Effector memory CD8-positive, alpha-beta T cell (primary cell): Measurements from ENCODE around the gene BCO1.

Experiments
- ATAC-seq: fragments of 150-1000 bp; cut with Tn5 transposase; replicated peaks from 2 replicates; pipeline ENCODE4 v1.10.0; 2021; ENCODE audit warnings: mild to moderate bottlenecking, moderate library complexity
- DNase-seq, 3 experiments: peaks; one replicate each; pipeline ENCODE4 v3.0.0; 2021
- H3K27ac Mint-ChIP-seq, 2 donors: one replicate each; pipeline ENCODE4 v1.8.0; 2022; ENCODE audit warnings: mild to moderate bottlenecking in 2 of 2, mixed read lengths in 2 of 2, moderate library complexity in 2 of 2
- H3K27me3 Mint-ChIP-seq, 2 donors: one replicate each; pipeline ENCODE4 v1.8.0; 2022; ENCODE audit warnings: mixed read lengths in 2 of 2
- H3K36me3 Mint-ChIP-seq: one replicate; pipeline ENCODE4 v1.8.0; 2022; ENCODE audit warnings: mild to moderate bottlenecking, moderate library complexity, mixed read lengths; ENCODE audit not compliant: insufficient read depth
- H3K4me1 Mint-ChIP-seq, 2 donors: one replicate each; pipeline ENCODE4 v1.8.0; 2022; ENCODE audit warnings: low read depth in 2 of 2, mixed read lengths in 2 of 2
- H3K4me3 Mint-ChIP-seq, 2 donors: one replicate each; pipeline ENCODE4 v1.8.0; 2022; ENCODE audit warnings: mild to moderate bottlenecking in 2 of 2, mixed read lengths in 2 of 2, moderate library complexity in 2 of 2
- H3K9me3 Mint-ChIP-seq, 2 donors: one replicate each; pipeline ENCODE4 v1.8.0; 2022; ENCODE audit warnings: mixed read lengths in 2 of 2

The BCO1 gene

DNA sequence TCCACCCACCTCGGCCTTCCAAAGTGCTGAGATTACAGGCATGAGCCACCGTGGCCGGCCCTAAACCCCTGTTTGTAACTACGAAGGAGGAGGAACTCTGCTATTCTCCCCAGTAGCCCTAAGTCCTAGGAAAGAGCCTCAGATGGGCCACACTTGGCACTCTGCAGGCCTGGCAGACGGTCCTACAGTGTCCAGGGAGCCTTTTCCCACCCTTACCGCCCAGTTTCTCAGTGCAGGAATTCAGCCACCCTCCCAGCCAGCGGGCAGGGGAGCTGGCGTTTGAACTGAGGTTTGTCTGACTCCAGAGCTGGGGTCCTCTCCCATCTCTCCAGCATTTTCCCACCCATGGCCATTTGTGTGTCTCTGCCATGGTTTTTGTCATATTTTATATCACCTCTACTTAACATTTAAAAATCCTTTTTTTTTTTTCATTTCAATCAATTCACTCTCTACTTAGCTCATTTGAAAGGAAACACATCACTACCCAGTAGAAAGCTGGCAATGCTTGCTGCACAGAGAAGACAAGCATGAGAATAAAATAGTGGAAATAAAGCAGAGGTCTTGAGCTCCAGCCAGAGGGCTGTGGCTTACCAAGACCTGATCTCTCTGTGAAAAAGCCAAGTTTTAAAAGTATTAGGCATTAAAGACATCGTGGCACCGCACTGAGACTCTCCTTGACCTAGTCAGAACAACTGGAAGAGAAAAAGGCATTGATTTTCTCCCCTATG is 34.9 kb downstream of the BCO1 start:
- peak overlapping the region in 1 of 2 donors; percentile 58 for H3K27ac Mint-ChIP-seq
- ATAC-seq (no peak), DNase-seq (no peak)
- no peaks in the 10 kb centered on the region for H3K36me3 Mint-ChIP-seq
- no peaks in the 10 kb centered on the region for H3K9me3 Mint-ChIP-seq
- H3K4me1 Mint-ChIP-seq = no peaks in the 10 kb centered on the region
- H3K27me3 Mint-ChIP-seq = peaks cover 26 to 44% of the 10 kb centered on the region in 2 donors
- H3K4me3 Mint-ChIP-seq = no peak overlapping the region

DNA sequence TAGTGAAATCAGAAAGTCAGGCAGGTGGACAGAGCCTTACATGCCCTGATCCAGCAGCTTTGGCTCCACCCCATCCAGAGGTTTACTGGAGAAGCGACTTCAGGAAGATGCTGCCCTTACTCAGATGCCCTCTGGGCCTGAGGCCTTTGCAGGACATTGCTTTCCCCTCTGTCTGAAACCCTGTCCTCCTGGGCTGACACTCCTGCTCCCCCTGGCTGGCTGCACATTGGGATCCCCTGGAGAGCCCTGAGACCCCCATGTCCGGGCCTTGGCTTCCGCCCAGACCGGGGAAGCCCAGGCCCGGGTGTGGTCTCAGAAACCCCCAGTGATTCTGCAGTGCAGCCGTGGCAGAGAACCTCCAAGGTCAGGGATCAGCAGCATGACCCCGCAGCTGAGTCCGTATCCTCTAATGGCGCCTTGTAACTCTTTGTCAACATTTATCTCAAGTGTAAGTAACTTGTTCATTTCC is 36.6 kb downstream of the BCO1 start:
- Mint-ChIP-seq H3K27me3 (peaks cover 26 to 44% of the 10 kb centered on the region in 2 donors), H3K9me3 (no peaks in the 10 kb centered on the region), H3K27ac (no peak overlapping the region), H3K4me1 (no peaks in the 10 kb centered on the region), H3K36me3 (no peaks in the 10 kb centered on the region), H3K4me3 (no peak overlapping the region)
- DNase-seq (no peak), ATAC-seq (no peak)

DNA sequence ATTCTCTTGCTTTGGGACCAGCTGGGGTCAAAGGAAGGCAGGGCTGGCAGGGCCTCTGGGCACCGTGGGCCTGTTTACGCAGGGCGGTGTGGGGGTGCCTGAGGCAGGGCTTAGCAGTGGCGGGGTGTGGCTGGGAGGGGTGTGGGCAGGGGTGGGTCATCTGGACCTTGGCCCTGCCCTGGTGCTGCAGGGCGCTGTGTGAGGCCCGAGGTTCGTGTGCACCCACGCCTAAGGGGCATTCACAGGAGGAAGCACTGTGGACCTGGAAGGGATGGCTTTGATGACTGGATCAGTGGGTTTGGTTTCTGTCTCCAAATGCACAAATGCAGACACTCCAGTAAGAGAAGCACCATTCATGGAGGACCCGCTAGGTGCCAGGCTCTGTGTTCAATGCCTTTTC is 37.3 kb downstream of the BCO1 start:
- H3K27ac Mint-ChIP-seq = no peak overlapping the region
- no peak overlapping the region for H3K4me3 Mint-ChIP-seq
- no peaks in the 10 kb centered on the region for H3K9me3 Mint-ChIP-seq
- H3K36me3 Mint-ChIP-seq = no peaks in the 10 kb centered on the region
- ATAC-seq (no peak), DNase-seq (no peak)
- H3K4me1 Mint-ChIP-seq = no peaks in the 10 kb centered on the region
- H3K27me3 Mint-ChIP-seq = peaks cover 26 to 44% of the 10 kb centered on the region in 2 donors

DNA sequence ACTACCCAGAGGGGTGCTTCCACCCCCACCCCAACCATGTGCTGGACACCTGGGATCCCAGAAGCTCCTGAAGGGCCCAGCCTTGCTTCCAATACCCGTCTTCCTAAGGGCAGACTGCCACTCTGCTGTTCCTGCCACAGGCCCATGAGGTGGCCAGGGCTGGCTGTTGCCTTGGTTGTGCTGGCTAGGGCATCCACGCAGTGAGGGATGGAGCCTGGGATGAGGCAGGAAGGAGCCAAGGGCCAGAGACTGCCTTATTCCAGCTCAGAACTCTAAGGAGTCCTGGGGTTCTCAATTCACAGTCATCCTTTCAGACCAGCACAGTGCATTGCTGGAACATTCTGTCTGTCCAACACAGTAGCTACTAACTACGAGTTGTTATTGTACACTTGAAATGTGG is 37.8 kb downstream of the BCO1 start:
- no peaks in the 10 kb centered on the region for H3K9me3 Mint-ChIP-seq
- no peak for ATAC-seq
- no peak for DNase-seq
- peaks cover 23 to 40% of the 10 kb centered on the region in 2 donors for H3K27me3 Mint-ChIP-seq
- H3K27ac Mint-ChIP-seq = no peak overlapping the region
- no peaks in the 10 kb centered on the region for H3K4me1 Mint-ChIP-seq
- H3K4me3 Mint-ChIP-seq = no peak overlapping the region
- H3K36me3 Mint-ChIP-seq = no peaks in the 10 kb centered on the region

DNA sequence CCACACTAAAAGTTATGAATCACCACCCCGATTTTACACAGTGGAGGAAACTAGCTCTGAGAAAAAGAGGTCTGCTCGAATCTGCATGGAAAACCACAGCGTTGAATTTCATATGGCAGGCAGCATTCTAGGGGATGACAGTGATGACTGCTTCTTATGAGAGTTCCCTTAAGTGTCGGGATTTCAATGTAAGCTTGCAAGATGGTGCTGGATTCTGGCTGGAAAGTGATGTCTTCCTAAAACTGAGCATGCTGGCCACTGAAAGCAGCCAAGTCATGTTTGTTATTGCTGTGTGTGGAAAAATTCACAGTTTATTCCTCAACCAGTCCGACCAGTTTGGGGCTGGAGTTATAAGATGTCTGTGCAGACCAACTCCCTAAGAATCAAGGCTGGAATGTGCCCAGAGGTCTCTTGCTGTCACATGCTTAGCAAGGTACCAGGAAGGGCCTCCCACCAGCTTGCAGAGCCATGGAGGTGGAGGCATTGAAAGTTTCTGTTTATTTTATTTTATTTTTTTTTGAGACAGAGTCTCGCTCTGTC is 39.1 kb downstream of the BCO1 start:
- ATAC-seq = no peak

DNA sequence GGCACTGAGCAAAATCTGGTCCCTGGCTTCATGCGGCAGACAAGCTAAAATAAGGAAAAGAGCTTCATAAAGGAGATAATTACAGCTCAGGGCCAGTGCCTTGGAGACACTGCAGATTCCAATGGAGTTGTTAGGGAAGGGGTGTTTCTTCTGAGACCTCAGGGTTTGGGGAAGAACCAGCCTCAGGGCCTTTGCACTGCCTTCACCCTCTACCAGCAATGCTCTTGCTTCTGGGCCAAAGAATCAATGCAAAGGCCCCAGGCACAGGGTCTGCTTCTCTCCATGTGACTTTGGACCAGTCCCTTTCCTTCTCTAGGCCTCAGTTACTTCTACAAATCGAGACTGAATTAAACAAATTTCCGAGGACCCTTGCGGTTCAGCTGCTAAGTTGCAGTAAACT is 40.0 kb downstream of the BCO1 start:
- ATAC-seq (no peak), DNase-seq (no peak)
- Mint-ChIP-seq H3K27ac (peak overlapping the region in 1 of 2 donors; percentile 16), H3K4me1 (no peaks in the 10 kb centered on the region), H3K27me3 (peaks cover 14 to 27% of the 10 kb centered on the region in 2 donors), H3K9me3 (no peaks in the 10 kb centered on the region), H3K36me3 (no peaks in the 10 kb centered on the region), H3K4me3 (no peak overlapping the region)

More for the DNA sequence above, 39.1 kb downstream of the BCO1 start:
- Mint-ChIP-seq H3K27ac (no peak overlapping the region), H3K4me1 (no peaks in the 10 kb centered on the region), H3K27me3 (peaks cover 18 to 30% of the 10 kb centered on the region in 2 donors), H3K4me3 (no peak overlapping the region), H3K36me3 (no peaks in the 10 kb centered on the region), H3K9me3 (no peaks in the 10 kb centered on the region)
- no peak for DNase-seq

DNA sequence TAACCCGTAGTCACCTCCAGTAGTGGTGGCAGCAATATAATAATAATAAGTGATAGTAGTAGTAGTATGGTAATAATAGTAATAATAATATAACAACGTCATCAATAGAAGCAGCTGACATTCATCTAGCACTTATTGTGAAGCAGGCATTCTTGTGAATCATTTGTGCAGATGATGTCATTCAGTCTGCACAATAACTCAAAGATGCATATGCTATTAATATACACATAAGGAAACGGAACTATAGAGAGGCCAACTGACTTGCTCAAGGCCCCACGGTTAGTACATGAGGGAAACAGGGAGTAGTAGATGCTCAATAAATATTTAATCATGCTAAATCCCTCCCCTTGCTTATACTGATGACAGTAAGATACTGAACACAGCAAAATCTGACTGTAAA is 40.9 kb downstream of the BCO1 start:
- H3K9me3 Mint-ChIP-seq = no peaks in the 10 kb centered on the region
- H3K27me3 Mint-ChIP-seq = peaks cover 11 to 21% of the 10 kb centered on the region in 2 donors
- ATAC-seq (no peak), DNase-seq (no peak)
- H3K27ac Mint-ChIP-seq = no peak overlapping the region
- no peaks in the 10 kb centered on the region for H3K36me3 Mint-ChIP-seq
- no peaks in the 10 kb centered on the region for H3K4me1 Mint-ChIP-seq
- H3K4me3 Mint-ChIP-seq = no peak overlapping the region

DNA sequence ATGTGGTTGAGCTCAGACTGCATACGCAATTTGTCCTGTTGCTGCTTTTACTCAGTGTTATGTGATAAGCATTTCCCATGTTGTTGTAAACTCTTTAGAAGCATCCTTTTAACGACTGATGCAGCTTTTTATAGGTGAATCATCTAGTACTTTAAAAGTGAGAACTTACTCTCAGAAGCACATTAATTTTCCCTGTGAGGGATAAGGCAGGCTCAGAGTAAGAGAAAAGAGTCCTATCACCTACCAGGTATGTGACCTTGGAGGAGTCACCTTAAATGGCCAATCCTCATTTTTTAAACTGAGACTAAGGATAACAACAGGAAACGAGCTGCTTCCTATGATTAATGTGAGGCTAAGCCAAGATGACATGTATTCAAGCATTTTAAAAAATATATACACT is 41.9 kb downstream of the BCO1 start:
- Mint-ChIP-seq H3K4me1 (no peaks in the 10 kb centered on the region), H3K27me3 (peaks cover 3 to 11% of the 10 kb centered on the region in 2 donors), H3K27ac (no peak overlapping the region), H3K36me3 (no peaks in the 10 kb centered on the region), H3K4me3 (no peak overlapping the region), H3K9me3 (no peaks in the 10 kb centered on the region)
- DNase-seq (no peak), ATAC-seq (no peak)

DNA sequence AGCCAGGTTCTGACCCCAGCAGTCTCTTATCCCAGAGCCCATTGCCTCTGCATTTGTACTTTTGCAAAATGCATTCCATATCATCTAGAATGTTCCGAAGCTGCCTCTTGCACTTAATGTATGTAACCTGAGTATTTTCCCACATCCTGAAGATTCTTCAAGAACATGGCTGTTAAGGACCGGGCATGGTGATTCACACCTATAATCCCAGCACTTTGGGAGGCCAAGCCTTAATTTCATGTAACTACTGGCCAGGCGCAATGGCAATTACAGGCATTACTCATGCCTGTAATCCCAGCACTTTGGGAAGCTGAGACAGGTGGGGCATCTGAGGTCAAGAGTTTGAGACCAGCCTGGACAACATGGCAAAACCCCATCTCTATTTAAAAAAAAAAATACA is 44.6 kb downstream of the BCO1 start:
- DNase-seq (no peak), ATAC-seq (no peak)
- no peak overlapping the region for H3K27ac Mint-ChIP-seq
- H3K4me1 Mint-ChIP-seq = no peaks in the 10 kb centered on the region
- H3K9me3 Mint-ChIP-seq = no peaks in the 10 kb centered on the region
- H3K27me3 Mint-ChIP-seq = peaks cover 0 to 13% of the 10 kb centered on the region in 2 donors
- H3K36me3 Mint-ChIP-seq = no peaks in the 10 kb centered on the region
- H3K4me3 Mint-ChIP-seq = no peak overlapping the region

DNA sequence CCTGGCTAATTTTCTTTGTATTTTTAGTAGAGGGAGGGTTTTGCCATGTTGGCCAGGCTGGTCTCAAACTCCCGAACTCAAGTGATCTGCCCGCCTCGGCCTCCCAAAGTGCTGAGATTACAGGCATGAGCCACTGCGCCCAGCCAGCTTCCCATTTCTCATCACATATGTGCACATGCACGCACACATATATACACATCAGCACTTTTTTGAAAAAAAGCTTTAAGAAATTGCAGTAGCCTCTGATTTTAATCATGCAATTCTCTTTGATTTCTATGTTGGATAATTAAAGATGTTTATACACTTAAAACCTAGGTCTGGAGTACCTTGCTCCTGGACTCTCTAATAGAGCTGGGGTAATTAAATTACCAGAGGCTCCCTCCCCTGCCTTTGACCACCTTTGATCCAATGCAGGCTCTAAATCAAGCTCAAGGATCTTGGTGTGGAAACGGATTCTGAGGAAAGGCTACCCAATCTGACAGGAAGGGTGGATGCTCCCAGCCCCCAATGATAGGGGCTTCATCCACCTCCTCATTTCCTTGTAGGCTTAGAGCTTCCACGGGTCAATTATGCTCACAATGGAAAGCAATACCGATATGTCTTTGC is 46.6 kb downstream of the BCO1 start:
- Mint-ChIP-seq H3K27me3 (peaks cover 0 to 17% of the 10 kb centered on the region in 2 donors), H3K36me3 (no peaks in the 10 kb centered on the region), H3K4me3 (no peak overlapping the region), H3K9me3 (no peaks in the 10 kb centered on the region), H3K4me1 (no peaks in the 10 kb centered on the region), H3K27ac (no peak overlapping the region)
- ATAC-seq (no peak), DNase-seq (no peak)

DNA sequence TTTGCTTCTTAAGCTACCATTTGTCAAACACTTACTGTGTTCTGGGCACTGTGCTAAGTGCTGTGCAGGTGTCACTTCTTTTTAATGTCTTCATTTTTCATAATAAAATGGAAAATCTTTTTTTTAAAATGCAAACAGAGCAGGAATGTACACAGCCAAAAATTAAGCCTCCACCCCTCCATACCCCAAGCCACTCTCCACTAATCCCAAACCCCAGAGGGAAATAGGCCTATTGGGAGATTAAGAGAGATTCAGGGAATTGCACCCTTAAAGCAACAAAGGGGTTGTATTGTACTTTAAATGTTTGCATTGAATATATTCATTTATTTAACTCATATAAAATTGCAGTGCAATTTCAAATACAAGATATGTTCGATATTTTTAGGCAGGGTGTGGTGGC is 47.7 kb downstream of the BCO1 start:
- Mint-ChIP-seq H3K36me3 (no peaks in the 10 kb centered on the region), H3K9me3 (no peaks in the 10 kb centered on the region), H3K27me3 (peaks cover 2 to 28% of the 10 kb centered on the region in 2 donors), H3K4me3 (no peak overlapping the region), H3K27ac (no peak overlapping the region), H3K4me1 (no peaks in the 10 kb centered on the region)
- DNase-seq = no peak
- ATAC-seq = no peak

DNA sequence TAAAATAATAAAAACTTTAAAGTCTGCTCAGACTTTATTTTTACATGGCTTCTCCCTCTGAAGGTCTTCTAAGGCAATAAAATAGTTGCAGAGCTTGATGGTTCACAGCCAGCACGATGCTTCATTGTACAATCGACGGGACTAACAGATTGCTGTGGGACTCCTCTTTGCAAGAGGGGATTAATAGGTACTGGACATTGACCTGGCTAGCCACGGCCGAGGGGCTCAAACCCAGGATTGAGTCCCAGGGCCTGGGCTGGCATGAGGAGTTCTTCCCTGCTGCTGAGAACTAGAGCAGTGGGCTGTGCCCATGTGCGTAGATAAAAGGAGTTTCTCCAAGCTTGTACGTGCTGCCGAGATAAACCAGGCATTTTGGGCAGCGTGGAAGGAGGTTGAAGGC is 52.6 kb downstream of the BCO1 start:
- Mint-ChIP-seq H3K4me1 (no peaks in the 10 kb centered on the region), H3K27ac (no peak overlapping the region), H3K36me3 (no peaks in the 10 kb centered on the region), H3K27me3 (peaks cover 33 to 62% of the 10 kb centered on the region in 2 donors), H3K4me3 (no peak overlapping the region), H3K9me3 (no peaks in the 10 kb centered on the region)
- ATAC-seq (no peak), DNase-seq (no peak)

DNA sequence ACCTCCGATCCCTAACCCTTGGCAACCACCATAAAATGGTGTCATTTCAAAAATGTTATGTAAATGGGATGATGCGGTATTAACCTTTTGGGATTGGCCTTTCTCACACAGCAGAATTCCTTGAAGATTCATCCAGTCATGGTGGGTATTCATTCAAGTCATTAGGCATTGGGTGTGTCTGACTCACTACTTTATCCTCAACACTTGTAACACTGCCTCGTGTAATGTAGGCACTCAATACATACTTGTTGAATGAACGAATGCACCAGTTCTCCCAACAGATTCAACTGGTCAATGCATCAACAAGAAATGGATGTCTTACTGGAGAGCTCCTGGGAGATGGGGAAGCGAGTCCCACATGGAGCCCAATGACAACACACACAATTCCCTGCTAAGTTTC is 54.4 kb downstream of the BCO1 start:
- Mint-ChIP-seq H3K4me1 (no peaks in the 10 kb centered on the region), H3K27ac (no peak overlapping the region), H3K9me3 (no peaks in the 10 kb centered on the region), H3K36me3 (no peaks in the 10 kb centered on the region), H3K27me3 (peaks cover 47 to 62% of the 10 kb centered on the region in 2 donors), H3K4me3 (no peak overlapping the region)
- DNase-seq (no peak), ATAC-seq (no peak)
